OCI-M2 (cell line): ENCODE results near the gene GASK1A.

ENCODE experiments used
- DNase-seq: peaks from one replicate; lab custom pipeline; 2025; ENCODE audit not compliant: unreplicated experiment; lab: John Stamatoyannopoulos, UW

The GASK1A gene

DNA sequence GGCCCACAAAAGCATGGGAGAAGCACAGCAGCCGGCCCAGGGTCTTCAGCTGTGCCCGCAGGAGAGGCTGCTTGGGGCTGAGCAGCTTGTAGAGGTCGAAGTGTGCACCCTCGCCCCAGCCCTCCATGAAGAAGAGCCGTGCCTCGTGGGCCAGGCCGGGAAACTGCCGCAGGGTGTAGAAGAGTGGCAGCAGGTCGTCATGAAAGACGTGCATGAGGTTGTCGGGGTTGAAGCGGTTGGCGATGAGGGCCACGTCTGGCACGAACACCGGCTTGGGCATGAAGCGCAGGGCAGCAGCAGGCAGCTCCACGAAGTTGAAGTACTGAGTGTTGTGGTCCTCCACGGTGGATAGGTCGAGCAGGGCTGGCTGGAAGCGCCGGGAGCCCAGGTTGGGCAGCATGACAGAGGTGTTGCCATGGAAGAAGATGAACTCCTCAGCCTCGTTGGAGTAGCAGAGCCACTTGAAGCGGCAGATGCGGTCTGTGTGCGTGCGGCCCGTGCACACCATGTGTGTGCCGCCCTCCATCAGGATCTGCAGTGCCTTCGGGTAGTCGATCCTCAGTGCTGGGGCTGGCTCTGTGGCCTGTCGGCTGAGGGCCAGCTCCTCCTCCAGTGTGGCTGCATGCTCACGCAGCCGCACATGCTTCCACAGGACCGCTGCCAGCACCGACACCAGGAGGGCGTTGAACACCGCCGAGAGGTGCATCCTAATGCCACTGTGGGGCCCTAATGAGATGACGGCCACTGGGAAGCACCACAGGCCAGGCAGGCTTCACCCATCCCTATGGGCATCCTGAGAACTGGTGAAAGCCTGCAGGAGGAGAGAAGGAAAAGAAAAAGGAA lies 101.8 kb downstream of the GASK1A start:
- DNase-seq: no peak

DNA sequence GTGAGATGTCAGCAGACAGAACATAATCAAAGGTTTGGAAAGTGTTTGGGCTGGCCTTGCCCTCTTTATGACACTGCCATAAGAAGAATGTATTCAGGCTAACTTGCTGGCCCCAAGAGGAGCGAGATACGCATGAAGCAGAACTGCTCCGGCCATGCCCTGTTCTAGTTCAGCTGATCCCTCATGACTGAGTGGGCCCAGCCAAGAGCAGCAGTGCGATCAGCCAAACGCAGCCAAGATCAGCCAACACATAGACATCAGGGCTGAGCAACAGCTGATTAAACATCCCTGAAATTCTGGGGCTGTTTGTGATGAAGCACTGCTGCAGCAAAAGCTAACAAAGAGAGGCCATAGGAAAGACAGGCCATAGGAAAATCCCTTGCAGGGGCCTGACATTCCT lies 102.7 kb downstream of the GASK1A start:
- no peak for DNase-seq

- no peak for DNase-seq
Observed at GRCh38 chr3:43082457-43082856, 103.3 kb downstream of the GASK1A start.

GRCh38 chr3:43086460-43087165 lies 107.5 kb downstream of the GASK1A start:
- DNase-seq: no peak

GRCh38 chr3:43087249-43087776 lies 108.2 kb downstream of the GASK1A start:
- DNase-seq: no peak

- DNase-seq: no peak
Observed at GRCh38 chr3:43089081-43089480, 110.0 kb downstream of the GASK1A start.

GRCh38 chr3:43090238-43090637 lies 111.1 kb downstream of the GASK1A start:
- no peak for DNase-seq

- no peak for DNase-seq
Observed at GRCh38 chr3:43091481-43091880, 112.4 kb downstream of the GASK1A start.

GRCh38 chr3:43093006-43093405 lies 113.9 kb downstream of the GASK1A start:
- DNase-seq: no peak

GRCh38 chr3:43093974-43094373 lies 114.9 kb downstream of the GASK1A start:
- no peak for DNase-seq

DNA sequence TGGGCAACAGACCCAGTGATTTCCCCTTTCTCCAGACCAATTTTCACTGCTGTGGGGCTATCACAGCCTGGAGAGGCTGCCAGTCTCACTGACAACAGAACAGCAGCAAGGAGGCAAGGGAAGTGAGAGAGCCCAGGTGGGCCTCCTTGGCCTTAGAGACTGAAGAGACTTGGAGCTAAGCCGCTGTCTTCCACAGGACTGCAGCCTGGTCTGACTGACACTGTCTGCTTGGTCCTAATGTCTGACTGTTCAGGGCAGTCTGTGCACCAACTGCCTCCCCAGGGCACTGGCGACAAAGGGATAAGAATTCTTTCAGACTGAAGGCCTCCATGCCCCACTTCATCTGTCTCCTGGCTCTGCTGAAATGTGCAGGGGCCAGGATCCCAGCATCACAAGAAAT lies 115.3 kb downstream of the GASK1A start:
- no peak for DNase-seq

- no peak for DNase-seq
Observed at GRCh38 chr3:43094851-43095250, 115.7 kb downstream of the GASK1A start.

DNA sequence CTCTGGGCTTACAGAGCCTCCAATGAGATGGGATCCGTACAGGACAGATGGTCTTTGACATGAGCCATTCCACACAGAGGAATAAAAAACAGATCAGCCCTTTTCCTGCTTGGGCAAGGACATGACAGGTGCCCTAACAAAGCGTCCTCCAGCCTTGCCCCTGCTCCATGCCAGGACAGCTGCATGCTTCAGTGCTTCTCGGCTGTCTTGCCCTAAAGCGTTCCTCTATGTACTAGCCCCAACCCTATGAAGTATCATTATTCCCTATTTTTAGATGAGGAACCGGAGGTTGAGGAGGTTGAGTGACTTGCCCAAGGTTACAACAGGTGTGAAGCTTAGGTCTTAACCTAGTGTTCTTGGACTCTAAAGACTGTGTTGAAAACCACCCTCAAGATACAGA lies 116.3 kb downstream of the GASK1A start:
- no peak for DNase-seq

GRCh38 chr3:43096761-43097160 lies 117.7 kb downstream of the GASK1A start:
- DNase-seq: no peak

DNA sequence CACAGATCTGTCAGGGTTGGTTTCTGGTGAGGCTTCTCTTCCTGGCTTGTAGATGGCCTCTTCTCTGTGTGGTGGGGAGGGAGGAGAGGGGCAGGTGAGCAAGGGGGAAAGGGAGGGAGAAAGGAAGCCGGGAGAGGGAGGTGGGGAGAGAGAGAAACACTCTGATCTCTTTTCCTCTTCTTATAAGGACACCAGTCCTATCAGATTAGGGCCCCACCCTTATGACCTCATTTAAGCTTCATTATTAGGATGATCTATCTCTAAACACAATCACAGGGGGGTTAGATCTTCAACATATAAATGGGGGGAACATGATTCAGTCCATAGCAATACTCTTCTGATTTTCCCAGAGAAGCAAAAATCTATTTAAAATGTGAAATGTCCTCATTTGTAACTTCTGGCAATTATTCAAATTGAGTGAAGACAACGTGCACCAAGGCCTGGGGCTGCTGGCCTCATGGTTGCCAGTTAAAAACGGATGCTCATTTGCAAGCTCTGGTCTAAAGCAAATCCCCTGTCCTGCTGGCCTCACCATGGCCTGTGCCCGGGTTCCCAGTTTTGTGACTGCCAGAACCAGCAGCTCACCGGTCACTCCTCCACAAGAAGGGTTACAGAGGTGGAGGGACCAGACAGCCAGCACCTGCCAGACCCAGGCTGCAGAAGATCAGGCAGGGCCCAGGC lies 118.4 kb downstream of the GASK1A start:
- no peak for DNase-seq

DNA sequence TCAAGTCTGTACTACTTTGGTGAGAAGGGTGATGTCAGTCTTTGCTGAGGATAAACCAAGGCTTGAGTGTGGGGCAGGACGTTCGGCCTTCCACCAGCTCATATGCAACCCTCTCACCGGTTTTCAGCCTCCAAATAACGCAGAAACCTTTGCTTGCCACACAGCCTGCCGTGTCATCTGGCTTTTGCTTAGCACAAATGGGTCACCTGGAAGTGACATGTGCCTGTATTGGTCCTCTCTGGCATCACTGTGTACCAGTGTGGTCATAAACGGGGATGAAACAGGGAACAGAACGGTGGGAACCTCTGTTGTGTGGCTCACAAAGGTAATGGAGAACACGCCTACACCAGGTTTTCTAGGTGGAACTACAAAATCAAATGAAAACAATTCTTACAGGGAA lies 119.7 kb downstream of the GASK1A start:
- DNase-seq: no peak

DNA sequence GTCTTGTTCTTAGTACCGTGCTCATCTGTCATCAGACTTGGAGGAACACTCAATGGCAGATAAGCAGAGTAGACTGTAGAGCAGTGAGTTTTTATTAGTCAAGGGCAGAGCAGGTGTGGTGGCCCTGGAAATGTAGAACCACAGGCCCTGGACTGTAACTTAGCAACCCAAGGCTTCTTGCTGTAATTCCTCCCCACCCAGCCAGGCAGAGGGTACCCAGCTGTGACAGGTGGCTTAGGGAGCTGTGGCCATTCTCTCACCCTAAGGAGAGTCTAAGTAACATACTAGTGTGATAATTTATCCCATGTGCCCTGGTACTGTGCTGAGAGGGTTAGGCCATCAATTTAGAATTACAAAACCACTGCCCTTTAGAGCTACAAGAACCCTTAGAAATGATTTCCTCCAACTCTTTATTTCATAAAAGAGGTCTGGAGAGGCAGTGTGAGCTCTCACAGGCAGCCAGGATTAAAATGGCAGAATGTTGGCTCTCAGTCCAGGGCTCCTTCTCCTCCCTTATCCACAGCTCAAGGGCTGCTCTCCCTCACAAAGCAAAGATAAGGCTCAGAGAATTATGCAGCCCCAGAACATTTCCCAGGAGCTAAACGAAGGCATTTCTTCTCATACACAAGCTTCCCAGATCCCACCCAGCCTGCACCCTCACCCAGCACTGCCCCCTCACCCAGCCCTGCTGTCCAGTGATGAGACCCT lies 123.8 kb downstream of the GASK1A start:
- no peak for DNase-seq

- no peak for DNase-seq
Observed at GRCh38 chr3:43104039-43104438, 124.9 kb downstream of the GASK1A start.

DNA sequence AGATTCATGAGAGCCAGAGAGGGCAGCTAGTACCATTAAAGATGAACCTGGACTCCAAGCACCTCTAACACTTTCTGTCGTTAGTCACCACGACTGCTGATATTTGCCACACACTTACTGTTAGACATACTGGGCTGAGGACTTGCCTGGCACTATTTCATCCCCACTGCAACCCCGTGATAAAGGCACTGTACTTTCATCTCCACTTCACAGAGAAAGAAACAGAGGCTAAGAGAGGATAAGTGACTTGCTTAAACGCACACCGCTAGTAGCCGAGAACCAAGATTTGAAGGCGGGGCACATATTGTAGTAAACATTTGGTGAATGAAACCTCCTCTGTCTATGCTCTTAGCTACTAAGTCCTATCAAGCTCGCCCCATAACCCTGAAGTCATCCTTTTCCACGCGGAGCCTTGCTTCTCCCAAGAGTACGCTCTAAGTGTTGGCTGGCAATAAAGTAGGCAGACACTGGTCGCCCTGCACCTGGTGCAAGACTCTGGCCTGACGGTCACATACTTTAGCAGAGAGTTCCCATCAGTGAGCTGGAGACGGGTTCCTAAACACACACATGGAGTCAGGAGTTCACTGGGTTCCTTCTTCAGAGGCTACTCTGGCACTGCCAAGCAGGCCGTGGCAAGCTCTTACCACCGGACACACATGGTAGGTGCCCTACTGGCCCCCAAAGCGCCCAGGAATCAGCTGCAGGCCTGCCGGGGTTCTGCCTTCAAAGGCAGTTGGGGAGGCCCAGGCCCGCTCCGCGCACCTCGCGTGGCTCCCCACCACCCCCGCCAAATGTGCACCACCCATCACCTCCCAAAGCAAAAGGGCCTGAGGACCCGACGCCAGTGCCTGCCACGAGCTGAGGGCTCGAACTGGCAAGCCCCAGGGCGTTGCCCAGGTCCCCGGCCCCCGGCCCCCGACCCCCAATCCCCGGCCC lies 125.8 kb downstream of the GASK1A start:
- no peak for DNase-seq
